ENCODE measurements around the gene GPC6.

- TF ChIP-seq, protein P1, sequence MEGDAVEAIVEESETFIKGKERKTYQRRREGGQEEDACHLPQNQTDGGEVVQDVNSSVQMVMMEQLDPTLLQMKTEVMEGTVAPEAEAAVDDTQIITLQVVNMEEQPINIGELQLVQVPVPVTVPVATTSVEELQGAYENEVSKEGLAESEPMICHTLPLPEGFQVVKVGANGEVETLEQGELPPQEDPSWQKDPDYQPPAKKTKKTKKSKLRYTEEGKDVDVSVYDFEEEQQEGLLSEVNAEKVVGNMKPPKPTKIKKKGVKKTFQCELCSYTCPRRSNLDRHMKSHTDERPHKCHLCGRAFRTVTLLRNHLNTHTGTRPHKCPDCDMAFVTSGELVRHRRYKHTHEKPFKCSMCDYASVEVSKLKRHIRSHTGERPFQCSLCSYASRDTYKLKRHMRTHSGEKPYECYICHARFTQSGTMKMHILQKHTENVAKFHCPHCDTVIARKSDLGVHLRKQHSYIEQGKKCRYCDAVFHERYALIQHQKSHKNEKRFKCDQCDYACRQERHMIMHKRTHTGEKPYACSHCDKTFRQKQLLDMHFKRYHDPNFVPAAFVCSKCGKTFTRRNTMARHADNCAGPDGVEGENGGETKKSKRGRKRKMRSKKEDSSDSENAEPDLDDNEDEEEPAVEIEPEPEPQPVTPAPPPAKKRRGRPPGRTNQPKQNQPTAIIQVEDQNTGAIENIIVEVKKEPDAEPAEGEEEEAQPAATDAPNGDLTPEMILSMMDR (IDR thresholded peaks at IDR 0.05; ENCODE audit: low read length): no peak
- TF ChIP-seq EZH2 (optimal IDR thresholded peaks at IDR 0.05; ENCODE audit: low read depth, low read length) (no peak), EZH2phosphoT487 (IDR thresholded peaks at IDR 0.05; ENCODE audit: low read length) (no peak)
Observed at GRCh38 chr13:94305934-94306333, 1079.3 kb downstream of the GPC6 start.
